Skin of body (tissue), 2 donors: ENCODE data around the gene ATP13A1. TPM values are rescaled to one million over a fixed set of nuclear protein-coding genes. Genes with fewer than 3 reads are reported as not detected.
"Not testable (repeated sequence)": the region's sequence is repeated elsewhere in the genome, so short reads cannot be mapped to it uniquely, and the experiment has no call there.

ENCODE experiments used
- DNase-seq: peaks from one replicate; lab custom pipeline; 2025; lab: John Stamatoyannopoulos, UW
- total RNA-seq: library from RNA; depleted of rRNA; stranded (reverse); fragments of >200 nt; gene quantifications from one replicate; pipeline ENCODE4 v1.2.3, GENCODE V29; 2014

The ATP13A1 gene
- total RNA-seq = 18.9 TPM

GRCh38 chr19:19663256-19664120 lies at the start of gene ATP13A1:
Gene ATP13A1 (minus strand): TSS chr19:19663676. CDS start chr19:19663666, 10 bp downstream.
- DNase-seq = peak; percentile 99

- DNase-seq = no peak
Observed at GRCh38 chr19:19711934-19712828, 48.7 kb upstream of the ATP13A1 start.

GRCh38 chr19:19711306-19711933 lies 47.9 kb upstream of the ATP13A1 start:
- DNase-seq = no peak

- DNase-seq = no peak
Observed at GRCh38 chr19:19710506-19710905, 47.0 kb upstream of the ATP13A1 start.

- no peak for DNase-seq
Observed at GRCh38 chr19:19704836-19705235, 41.4 kb upstream of the ATP13A1 start.

- DNase-seq = not testable (repeated sequence)
Observed at GRCh38 chr19:19700493-19700892, 37.0 kb upstream of the ATP13A1 start.

GRCh38 chr19:19697589-19697988 lies 34.1 kb upstream of the ATP13A1 start:
- DNase-seq = no peak

- DNase-seq = no peak
Observed at GRCh38 chr19:19696386-19696785, 32.9 kb upstream of the ATP13A1 start.

GRCh38 chr19:19691683-19692082 lies 28.2 kb upstream of the ATP13A1 start:
- no peak for DNase-seq

GRCh38 chr19:19689023-19689422 lies 25.5 kb upstream of the ATP13A1 start:
- not testable (repeated sequence) for DNase-seq

- DNase-seq = no peak
Observed at GRCh38 chr19:19687090-19687489, 23.6 kb upstream of the ATP13A1 start.

- no peak for DNase-seq
Observed at GRCh38 chr19:19686580-19686979, 23.1 kb upstream of the ATP13A1 start.

- DNase-seq = not testable (repeated sequence)
Observed at GRCh38 chr19:19686119-19686518, 22.6 kb upstream of the ATP13A1 start.

GRCh38 chr19:19679176-19680073 lies 15.9 kb upstream of the ATP13A1 start:
- no peak for DNase-seq

GRCh38 chr19:19677579-19677978 lies 14.1 kb upstream of the ATP13A1 start:
- no peak for DNase-seq

- DNase-seq = no peak
Observed at GRCh38 chr19:19674315-19674714, 10.8 kb upstream of the ATP13A1 start.

- no peak for DNase-seq
Observed at GRCh38 chr19:19672816-19673215, 9.3 kb upstream of the ATP13A1 start.

GRCh38 chr19:19670070-19670551 lies 6.6 kb upstream of the ATP13A1 start:
- no peak for DNase-seq

- peak; percentile 86 for DNase-seq
Observed at GRCh38 chr19:19668230-19669012, 4.9 kb upstream of the ATP13A1 start, which contains the start of gene ZNF101. Gene ZNF101 (plus strand): TSS chr19:19668839. CDS start chr19:19668964, 125 bp downstream.
